ENCODE measurements around the gene SMIM5. TPM values are rescaled to one million over a fixed set of nuclear protein-coding genes. Genes with fewer than 3 reads are reported as not detected.
"Not testable (repeated sequence)": the region's sequence is repeated elsewhere in the genome, so short reads cannot be mapped to it uniquely, and the experiment has no call there.

SMIM5 gene
- polyA plus RNA-seq, 12 donors, result 5.3 to 12.2 (median 7.5) TPM; not detected in 1

DNA sequence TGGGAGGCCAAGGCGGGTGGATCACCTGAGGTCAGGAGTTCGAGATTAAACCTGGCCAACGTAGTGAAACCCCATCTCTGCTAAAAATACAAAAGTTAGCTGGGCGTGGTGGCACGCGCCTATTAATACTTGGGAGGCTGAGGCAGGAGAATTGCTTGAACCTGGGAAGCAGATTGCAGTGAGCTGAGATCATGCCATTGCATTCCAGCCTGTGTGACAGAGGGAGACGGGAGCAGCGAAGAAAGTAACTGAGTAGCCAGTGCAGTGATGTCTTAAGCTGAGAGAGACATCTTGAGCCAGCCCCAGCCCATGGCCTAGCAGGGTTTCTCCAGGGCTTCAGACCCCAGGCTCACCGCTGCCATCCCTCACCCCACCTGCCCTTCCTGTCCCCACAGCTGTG, 9.8 kb upstream of the SMIM5 start:
- no peak for DNase-seq

DNA sequence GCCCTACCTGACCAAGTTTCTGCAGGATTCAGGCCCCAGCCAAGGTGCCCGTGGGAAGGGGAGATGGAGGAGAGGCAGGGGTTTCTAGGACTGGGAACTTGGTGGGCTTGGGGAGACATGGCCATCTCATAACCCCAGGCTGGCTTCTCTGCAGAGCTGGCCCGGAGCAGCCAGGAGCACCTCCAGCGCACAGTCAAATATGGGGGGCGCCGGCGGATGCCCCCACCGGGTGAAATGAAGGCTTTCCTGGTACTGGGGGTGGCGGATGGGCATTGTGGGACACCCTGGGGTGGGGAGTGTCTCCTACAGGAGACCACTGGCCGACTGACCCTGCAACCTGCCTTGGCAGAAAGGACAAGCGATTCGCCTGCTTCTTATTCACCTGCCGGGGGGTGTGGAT, 9.2 kb upstream of the SMIM5 start:
- no peak for DNase-seq

DNA sequence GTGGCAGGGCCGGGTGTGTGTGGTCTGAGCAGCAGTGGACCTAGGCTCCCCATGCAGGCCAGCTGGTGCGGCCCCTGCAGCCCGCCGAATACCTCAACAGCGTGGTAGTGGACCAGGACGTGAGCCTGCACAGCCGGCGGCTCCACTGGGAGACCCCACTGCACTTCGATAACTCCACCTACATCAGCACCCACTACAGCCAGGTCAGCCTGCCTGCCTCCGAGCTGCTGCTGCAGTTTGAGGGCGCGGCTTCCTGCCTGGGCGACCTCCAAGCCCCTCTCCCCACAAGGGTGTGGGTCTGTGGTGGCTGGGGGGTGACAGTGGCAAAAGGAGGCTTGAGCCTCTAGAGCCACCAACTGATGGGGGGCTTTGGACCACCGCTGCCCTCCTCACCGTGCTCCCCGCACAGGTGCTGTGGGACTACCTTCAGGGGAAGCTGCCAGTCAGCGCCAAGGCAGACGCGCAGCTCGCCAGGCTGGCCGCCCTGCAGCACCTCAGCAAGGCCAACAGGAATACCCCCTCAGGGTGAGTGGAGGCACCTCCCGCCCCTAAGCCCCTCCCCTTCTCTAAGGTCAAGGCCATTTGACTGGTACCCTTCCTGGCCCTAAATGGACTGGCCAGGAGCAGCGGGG, 8.4 kb upstream of the SMIM5 start:
- DNase-seq, result no peak

DNA sequence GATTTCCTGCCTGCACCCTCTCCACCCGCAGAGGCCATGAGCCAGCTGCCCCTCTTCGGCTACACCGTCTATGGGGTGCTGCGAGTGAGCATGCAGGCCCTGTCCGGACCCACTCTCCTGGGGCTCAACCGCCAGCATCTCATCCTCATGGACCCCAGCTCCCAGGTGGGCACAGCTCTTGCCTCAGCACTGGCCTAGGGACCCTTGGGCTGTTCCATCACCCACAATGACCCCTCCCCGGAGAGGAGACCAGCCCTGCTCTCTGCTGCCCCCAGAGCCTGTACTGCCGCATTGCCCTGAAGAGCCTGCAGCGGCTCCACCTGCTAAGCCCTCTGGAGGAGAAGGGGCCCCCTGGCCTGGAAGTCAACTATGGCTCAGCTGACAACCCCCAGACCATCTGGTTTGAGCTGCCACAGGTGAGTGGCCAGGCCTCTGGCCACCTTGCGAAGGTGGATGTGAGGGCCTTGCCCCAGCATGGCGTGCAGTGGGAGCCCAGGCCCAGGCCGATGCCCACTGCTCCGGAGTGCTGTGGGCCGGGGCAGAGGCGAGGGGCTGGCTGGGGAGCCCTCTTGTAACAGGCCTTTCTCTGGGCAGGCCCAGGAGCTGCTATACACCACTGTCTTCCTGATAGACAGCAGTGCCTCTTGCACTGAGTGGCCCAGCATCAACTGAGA, 7.3 kb upstream of the SMIM5 start:
- DNase-seq, result no peak

DNA sequence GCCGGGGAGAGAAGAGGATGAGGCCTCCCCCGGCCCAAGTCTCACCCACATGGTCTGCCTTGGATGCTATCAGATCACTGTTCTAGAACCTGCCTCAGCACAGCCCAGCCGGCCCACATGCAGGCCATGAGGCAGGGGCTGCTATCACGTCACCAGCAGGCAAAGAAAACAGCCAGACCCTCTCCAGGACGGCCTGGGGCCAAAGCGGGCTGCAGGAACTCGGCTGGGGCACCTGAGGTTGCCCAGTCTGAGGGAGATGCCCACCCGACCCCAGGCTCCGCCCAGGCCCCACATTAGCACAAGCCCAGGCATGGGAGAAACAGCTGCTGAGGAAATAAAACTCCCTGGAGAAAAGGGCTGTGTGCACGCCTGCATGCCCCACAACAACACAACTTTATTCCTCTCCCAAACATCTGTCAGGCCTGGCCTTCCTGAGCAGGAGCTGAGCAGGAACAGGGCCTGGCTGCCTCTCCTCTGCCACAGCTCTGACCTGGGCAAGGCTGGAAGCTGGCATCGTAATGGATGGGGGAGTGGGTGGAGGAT, 6.7 kb upstream of the SMIM5 start:
- no peak for DNase-seq

DNA sequence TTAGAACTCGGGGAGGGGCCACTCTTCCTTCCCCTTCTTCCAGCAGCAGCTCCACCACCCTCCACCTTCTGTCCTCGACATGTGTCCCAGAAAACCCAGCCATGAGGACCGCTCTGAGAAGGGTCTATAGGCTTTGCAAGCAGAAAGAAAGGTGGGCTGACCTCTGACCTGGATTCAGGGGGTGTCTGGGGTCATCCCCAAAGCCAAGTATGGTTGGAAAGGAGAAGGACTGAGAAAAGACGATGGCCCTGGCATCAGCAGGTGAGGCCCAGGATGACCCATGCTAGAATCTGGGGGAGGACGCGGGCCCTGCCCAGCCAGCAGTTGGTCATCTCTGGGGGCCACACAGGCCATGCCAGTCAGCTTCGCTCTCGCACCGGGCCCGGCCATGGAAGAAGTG, 6.1 kb upstream of the SMIM5 start:
- no peak for DNase-seq

DNA sequence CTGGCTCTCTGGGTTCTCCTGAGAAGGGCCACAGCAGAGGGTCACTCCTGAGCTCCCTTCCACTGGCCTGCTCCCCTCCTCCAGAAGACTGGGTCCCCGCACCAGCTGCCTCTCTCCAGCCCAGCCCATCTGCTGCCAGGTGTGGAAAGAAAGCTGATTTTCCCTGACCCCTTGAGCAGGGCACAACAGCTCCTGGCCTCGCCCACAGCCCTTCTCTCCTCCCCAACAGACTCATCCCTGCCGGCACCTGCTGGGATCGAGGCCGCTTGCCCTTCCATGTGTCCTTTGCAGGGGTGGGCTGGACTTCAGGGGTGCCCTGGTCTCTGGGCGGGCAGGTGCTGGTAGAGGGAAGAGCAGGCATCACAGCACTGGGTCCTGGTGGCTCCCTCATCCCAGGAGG, 4.8 kb upstream of the SMIM5 start:
- no peak for DNase-seq

DNA sequence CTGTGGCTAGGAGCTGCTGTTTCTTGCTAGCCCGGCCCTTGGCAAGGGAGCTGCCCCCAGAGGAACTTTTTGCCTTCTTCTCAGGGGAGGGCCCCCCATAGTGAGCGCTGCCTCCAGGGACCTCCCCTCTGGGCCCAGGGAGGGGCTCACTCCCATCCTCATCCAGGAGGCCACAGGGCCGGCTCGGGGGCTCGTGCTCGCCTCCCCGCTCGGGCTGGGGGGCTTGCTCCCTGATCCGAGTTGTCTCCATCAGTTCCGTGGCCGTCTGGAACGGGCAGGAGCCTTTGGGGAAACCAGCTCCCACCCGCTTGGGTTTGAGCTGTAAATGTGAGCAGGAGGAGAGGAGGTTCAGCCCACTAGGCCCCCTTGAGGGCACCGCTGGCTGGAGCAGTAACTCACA, 4.1 kb upstream of the SMIM5 start:
- no peak for DNase-seq

DNA sequence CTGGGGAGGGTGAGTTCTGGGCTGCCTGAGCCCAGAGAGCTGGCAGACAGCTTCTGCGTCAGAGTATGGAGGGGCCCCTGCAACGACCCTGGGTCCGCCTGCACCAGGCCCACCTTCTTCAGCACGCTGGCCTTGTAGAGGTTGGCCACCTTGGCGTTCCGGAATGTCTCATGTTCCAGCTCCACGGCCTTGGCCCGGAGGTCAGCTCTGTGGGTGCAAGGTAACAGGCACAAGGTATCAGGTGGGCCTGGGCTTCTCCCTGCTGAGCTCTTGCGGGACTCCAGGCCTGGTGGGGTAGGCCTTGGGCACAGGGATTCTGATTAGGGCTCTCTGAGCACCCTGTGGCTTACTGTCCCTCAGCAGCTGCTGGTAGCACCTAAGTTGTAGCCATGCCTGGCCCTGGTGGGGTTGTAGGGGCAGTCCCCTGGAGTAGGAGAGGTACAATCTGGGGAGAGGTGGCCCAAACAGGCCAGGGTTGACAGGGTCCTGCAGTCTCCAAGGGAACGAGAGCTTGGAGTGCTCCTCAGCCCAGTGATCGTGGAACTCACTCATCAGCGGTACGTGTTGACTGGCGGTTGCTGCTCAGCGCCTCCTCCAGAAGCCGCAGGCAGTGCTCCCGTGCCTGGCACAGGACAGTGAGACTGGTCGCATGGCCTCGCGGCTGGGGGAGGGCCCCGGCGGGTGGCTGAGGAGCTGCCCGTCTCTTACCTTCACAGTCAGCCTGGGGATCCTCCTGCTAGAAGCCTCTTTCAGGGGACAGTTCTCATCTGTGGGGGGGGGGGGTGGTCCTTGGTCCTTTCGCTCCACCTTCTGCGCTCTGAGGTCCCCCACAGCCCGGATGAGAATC, 2.9 kb upstream of the SMIM5 start:
- no peak for DNase-seq

DNA sequence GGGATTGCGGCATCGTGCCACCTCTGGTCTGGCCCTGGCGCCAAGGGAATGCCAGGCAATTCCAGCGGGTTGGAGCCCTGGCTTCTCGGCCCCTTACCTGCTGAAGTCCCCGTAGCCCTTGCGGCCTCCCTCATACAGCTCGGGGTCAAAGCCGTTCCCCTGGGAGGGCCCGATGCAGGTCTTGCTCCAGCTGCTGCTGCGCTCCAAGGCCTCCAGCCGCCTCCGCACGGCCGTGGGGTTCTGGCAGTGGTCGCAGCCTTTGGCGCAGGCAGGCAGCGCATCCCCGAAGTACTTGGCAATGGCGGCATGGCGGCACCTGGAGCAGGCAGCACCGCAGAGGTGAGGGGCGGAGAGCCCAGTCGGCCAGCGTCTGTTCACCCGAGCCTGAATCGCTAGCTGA, 1.9 kb upstream of the SMIM5 start:
- no peak for DNase-seq

DNA sequence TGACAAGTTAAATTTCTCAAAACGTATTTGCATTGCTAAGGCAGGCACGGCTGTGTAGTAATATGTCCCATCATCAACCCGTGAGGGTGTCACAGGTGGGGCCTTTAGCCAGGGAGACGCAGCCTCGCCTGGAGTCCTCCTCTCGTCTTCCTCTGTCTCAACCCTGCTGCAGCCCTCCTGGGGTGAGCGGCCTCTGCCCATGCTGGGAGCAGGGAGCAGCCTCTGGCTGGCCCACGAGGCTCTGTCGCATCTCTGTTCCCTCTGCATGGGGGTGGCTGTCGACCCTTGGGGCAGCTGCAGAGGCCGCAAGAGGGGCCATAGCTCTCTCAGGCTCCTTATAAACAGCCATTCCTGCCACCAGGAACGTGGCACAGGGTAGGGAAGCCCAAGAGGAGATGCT, 806 bp upstream of the SMIM5 start:
- DNase-seq, result no peak

DNA sequence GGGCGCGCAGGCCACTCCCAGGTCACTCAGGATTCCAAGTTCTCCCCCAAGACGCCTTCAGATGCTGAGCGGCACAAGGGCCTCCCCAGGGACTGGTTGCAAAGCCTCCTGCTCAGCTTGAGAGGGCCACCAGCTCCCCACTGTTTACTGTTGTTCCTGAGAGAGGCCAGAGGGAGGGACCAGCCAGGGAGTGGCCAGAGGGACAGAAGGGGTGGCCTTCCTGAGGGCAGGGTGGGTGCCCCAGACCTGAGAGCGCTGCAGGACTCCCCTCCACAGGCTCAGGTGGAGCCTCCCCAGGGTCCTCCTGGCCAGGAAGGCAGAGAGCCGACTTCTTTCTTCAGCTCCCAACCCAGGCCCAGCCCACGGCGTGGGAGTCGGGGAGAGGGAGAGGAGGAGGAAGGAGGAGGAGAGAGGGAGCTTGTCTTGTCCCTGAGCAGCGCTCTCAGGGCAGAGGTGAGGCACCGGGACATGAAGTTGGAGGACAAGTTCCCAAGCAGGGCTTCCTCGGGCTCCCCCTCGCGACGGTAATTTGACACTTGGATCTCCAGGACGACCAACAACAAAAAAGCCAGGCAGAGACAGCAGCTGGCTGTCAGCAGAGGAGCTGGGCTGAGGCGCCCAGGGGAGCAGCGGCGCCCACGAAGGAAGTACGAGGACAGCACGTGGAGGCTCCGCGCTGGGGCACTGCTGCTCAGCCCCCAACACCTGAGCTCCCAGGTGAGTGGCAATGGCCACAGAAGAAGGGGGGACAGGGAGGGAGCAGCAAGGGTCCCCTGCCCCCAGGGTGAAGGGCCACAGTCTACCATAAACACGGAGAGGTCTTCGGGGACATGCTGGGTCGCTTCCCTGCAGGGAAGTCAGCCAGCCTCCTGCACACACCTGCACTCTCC, 497 bp downstream of the SMIM5 start:
- peak; percentile 93 for DNase-seq

DNA sequence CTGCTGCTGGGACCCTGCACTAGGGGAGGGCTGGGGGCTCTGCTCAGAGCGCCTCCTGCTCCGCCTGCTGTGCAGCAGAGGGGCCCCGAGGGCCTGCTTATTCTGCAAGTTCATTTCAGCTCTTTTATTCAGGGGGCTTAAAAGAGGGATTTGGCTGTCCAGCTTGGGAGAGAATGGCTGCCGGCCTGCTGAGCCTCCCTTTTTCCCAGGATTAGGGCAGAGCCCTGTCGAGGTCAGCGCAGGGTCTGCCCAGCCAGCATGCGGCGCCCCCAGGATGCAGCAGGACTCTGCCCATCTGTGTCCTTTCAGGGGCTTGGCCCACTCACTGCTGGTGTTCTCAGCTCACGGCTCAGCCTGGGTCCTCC, 1.1 kb downstream of the SMIM5 start:
- DNase-seq, result no peak

DNA sequence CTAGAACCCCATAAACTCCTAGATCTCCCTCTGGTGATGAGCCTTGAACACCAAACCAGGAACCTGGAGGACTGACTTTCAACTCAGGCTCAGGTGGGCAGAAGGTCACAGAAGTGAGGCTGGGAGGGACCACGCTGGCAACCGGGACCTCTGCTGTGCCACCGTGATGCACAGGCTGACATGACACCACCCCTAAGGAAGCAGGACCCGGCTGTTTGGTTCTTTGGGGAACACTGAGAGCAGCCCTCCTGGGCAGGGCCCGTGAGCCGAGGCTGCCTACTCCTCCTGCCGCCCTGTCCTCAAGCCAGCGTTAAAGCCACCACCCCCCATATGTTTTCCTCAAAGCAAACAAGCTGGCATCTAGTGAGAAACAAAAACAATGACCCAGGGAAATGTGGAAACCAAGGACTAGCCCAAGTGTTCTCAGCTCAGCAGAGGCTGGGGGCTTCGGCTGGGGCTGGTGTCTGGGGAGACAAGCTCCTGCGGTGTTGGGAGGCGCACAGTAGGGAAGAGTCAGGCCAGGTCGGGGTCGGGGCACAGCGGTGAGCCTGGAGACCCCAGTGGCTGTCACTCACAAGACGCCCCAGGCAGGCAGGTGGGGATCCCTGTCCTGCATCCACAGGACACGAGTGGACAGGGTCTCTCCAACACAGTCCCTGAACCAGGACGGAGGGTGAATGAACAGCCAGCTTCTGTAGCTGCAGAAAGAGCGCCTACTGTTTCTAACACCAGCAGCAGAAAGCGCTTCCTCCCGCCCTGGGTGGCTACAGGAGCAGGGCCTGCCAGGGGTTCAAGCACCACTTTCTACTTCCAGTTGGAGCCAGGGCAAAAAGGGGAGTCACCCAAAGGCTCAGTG, 1.7 kb downstream of the SMIM5 start:
- DNase-seq, result no peak

DNA sequence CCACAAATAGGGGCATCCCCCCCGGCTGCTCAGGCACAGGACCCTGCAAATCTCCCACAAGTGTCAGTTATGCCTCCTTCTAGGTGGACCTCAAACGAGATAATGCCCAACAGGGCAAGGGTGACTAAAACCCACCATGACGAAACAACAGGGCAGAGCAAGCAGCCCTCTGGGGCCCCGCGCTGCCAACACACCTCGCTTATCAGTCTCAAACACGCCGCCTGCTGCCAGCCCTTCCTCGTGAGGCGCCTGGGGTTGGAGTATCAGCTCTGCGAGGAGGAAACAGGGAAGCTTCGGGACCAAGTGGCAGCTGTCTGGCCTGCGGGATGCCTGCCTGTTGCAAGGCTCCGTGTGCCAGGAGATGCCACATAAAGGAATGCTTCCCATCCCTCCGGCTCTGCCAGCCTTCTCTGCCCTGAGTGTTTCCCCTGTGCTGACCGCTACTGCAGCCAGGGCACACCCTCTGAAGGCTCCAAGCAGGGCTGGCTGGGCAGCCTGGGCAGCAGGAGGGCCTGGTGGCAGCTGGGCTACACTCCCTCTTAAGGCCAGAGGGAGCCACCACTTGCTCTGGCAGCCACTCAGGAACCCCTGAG, 2.5 kb downstream of the SMIM5 start:
- DNase-seq, result no peak

DNA sequence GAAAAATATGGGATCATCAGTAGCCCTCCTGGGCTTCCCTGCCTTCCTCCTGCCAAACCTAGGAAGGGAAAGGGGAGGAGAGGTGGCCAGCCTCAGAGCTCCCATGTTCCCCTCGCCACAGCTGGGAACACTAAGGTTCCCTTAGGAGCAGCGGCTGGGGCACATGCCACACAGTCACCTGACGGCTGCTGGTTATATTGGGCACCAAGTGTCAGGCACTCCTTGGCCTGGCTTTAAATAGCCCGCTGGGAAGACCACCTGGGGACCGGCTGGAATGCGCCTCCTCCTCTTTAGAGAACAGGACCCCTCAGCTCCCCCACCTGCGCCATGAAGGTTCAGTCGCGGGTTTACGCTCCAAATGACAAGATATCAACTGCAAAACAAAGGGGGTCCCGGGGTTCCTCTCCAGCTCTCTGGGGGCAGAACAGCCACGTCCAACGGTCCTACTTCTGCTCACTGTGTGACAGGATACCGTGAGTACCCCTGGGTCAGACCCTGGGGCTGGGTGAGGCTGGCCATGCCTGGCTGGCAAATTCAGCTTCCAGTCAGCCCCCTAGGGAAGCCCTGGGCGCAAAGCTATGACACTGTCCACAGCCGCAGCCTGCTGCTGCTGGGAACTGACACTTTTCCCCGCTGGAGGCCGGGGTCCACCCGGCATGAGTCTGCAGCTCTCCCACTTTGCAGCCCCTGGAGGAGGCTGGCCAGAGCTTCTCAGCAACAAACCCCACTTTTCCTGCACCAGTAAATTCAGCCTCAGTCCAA, 3.3 kb downstream of the SMIM5 start:
- no peak for DNase-seq

DNA sequence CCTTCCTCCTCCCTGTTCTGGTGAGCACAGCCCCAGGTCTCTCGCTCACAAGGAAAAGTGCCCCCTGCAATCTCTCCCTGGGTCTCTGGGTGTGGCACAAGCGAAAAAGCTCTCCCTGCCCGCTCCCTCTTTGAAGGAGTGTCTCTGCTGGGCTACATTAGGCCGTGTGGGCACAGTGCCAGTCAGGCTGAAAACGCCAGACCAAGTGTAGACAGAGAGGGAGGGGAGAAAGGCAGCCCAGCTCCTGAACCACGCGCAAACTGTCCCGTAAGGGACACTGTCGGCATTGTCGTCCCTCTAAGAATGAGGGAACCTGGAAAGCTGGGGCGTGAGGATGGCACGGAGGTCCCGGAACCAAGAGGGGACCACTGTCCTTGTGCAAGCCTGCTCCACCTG, 3.9 kb downstream of the SMIM5 start:
- no peak for DNase-seq

DNA sequence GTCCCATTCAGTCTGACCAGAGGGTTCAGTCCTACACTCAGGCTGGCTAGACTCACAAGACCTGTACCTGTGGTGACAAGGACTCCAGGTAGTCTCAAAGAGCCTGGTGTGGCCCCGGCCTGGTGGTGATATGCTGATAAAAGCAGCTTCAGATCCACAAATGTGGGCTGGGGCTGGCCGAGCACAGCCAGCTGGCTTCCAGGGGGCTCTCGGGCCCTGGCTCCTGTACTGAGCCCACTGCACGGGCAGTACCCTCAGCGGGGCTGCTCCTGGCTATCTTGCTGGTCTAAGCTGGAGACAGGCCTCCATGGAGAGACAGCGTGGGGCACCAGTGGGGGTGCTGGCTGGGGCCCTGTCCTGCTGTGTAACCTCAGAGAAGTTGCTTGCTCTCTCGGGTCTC, 4.3 kb downstream of the SMIM5 start:
- no peak for DNase-seq

DNA sequence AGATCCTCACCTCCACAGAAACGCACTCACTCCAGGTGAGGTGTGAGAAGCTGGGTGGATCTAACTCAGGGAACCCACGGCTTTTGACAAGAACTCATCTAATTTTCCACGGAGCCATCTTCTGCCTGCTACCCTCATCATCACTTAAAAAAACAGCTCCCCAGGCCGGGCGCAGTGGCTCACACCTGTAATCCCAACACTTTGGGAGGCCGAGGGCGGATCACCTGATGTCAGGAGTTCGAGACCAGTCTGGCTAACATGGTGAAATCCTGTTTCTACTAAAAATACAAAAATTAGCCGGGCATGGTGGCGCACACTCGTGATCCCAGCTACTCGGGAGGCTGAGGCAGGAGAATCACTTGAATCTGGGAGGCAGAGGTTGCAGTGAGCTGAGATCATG, 4.8 kb downstream of the SMIM5 start:
- DNase-seq, result not testable (repeated sequence)

DNA sequence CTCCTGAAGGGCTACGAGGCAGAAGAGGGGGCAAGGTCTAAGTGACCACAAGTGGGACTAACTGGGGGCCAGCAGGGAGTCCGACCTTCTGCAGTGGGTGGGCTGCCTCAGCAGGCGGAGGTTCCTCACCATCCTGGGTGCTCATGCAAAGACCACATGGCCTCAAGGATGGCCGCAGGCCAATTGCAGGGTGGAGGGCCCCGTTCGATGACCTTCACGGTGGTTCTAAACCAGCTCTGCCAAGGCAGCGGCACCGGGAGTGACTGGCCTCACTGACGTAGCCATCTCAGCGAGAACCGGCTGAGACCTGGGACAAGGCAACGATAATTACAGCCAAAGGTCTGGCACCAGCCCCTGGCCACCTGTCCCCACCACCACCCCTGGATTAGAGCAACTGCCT, 5.7 kb downstream of the SMIM5 start:
- no peak for DNase-seq

All from muscle of arm (tissue), 12 donors.